H1 (cell line): ENCODE results near the gene HSD17B3. TPM values are rescaled to one million over a fixed set of nuclear protein-coding genes. Genes with fewer than 3 reads are reported as not detected.
A peak's percentile ranks its signal among the peaks of the same experiment; 100 is the strongest.

Source experiments
- CTCF ChIA-PET: fragments of 300-600 bp; sonication (Branson Sonifier 250); formaldehyde crosslinking; loops from one replicate; lab custom pipeline; 2021; ENCODE audit not compliant: partially characterized antibody; lab: Charles Lee
- POLR2A ChIA-PET: fragments of 300-600 bp; sonication (Branson Sonifier 250); formaldehyde crosslinking; loops from one replicate; lab custom pipeline; 2021; ENCODE audit warnings: inconsistent platforms; ENCODE audit not compliant: partially characterized antibody; lab: Charles Lee
- DNase-seq, 2 experiments: peaks; one replicate each; pipeline versions ENCODE4 v3.0.0 to v3.0.0-alpha.2; 2010 to 2022; ENCODE audit warnings: low spot score in 2 of 2, low read depth in 1 of 2, mixed read lengths in 1 of 2
- FAIRE-seq: peaks from 2 replicates; lab custom pipeline; 2011; peaks lifted over from hg19 to GRCh38; lab: Jason Lieb, UNC
- H2AFZ ChIP-seq: 2 replicates; pipeline ENCODE4 v1.8.1; 2012; ENCODE audit warnings: low read length, inconsistent platforms
- H2AK5ac ChIP-seq: 2 replicates; pipeline ENCODE4 v1.6.1; 2013; ENCODE audit warnings: low read depth, low read length
- H2BK120ac ChIP-seq: replicated peaks from 2 replicates; pipeline ENCODE3; 2013; ENCODE audit warnings: low read depth, low read length, inconsistent platforms
- H2BK12ac ChIP-seq: 2 replicates; pipeline ENCODE4 v1.6.1; 2013; ENCODE audit warnings: low read depth, low read length
- H2BK15ac ChIP-seq: 2 replicates; pipeline ENCODE4 v1.6.1; 2013; ENCODE audit warnings: low read length
- H2BK20ac ChIP-seq: 2 replicates; pipeline ENCODE4 v1.6.1; 2013; ENCODE audit warnings: low read length
- H2BK5ac ChIP-seq: 2 replicates; pipeline ENCODE4 v1.6.1; 2013; ENCODE audit warnings: low read depth, low read length
- H3K14ac ChIP-seq: 2 replicates; pipeline ENCODE4 v1.6.1; 2013; ENCODE audit warnings: inconsistent platforms; ENCODE audit not compliant: insufficient read length
- H3K18ac ChIP-seq: 2 replicates; pipeline ENCODE4 v1.6.1; 2013; ENCODE audit warnings: low read length; ENCODE audit errors: extremely low read depth
- H3K23ac ChIP-seq: 2 replicates; pipeline ENCODE4 v1.6.1; 2013; ENCODE audit warnings: inconsistent platforms; ENCODE audit not compliant: insufficient read length
- H3K23me2 ChIP-seq: 2 replicates; pipeline ENCODE4 v1.6.1; 2013; ENCODE audit warnings: low read depth, low read length
- H3K27ac ChIP-seq: 2 replicates; pipeline ENCODE4 v1.6.1; 2011; ENCODE audit warnings: low read depth, low read length, inconsistent platforms
- H3K27me3 ChIP-seq, 4 experiments: replicated peaks in 1 of 4; 1 replicate in 1 of 4; 2 replicates in 3 of 4; pipeline versions ENCODE4 v1.6.1 to v1.8.1; 2011 to 2013; ENCODE audit warnings: low read length in 3 of 4, mild to moderate bottlenecking in 3 of 4, inconsistent platforms in 2 of 4, mixed read lengths in 2 of 4, moderate library complexity in 1 of 4; ENCODE audit not compliant: control insufficient read depth in 3 of 4, insufficient read depth in 3 of 4; ENCODE audit errors: extremely low read depth in 1 of 4
- H3K36me3 ChIP-seq, 4 experiments: 2 replicates each; pipeline versions ENCODE4 v1.6.1 to v1.8.1; 2011 to 2013; ENCODE audit warnings: mild to moderate bottlenecking in 4 of 4, low read length in 3 of 4, moderate library complexity in 2 of 4, control low read depth in 1 of 4, inconsistent platforms in 1 of 4; ENCODE audit not compliant: insufficient read depth in 4 of 4, control insufficient read depth in 2 of 4
- H3K4ac ChIP-seq: replicated peaks from 2 replicates; pipeline ENCODE3; 2013; ENCODE audit warnings: low read length, low read depth, mixed read lengths, inconsistent platforms; ENCODE audit not compliant: insufficient read length
- H3K4me1 ChIP-seq, 4 experiments: replicated peaks in 1 of 4; 1 replicate in 1 of 4; 2 replicates in 3 of 4; pipeline versions ENCODE4 v1.6.1 to v1.8.1; 2011 to 2013; ENCODE audit warnings: low read length in 3 of 4, inconsistent platforms in 2 of 4, mixed read lengths in 1 of 4; ENCODE audit not compliant: insufficient read depth in 4 of 4, control insufficient read depth in 3 of 4
- H3K4me2 ChIP-seq, 2 experiments: 2 replicates each; pipeline versions ENCODE4 v1.6.1 to v1.8.1; 2011 to 2013; ENCODE audit warnings: low read depth in 2 of 2, low read length in 2 of 2, control low read depth in 1 of 2, inconsistent platforms in 1 of 2, mild to moderate bottlenecking in 1 of 2; ENCODE audit not compliant: insufficient read depth in 1 of 2
- H3K4me3 ChIP-seq, 4 experiments: fragments of 200-600, 300-600 bp in 1 of 4; sonication (generic), shearing (Covaris generic), sonication (Bioruptor Twin) in 1 of 4; 2 replicates each; pipeline versions ENCODE4 v1.5.1 to v1.8.1; 2011 to 2016; ENCODE audit warnings: low read length in 4 of 4, low read depth in 3 of 4, control low read depth in 2 of 4, inconsistent platforms in 2 of 4, mild to moderate bottlenecking in 2 of 4, mixed read lengths in 1 of 4, moderate library complexity in 1 of 4; ENCODE audit not compliant: insufficient read depth in 2 of 4; ENCODE audit errors: extremely low read depth in 1 of 4
- H3K56ac ChIP-seq: replicated peaks from 2 replicates; pipeline ENCODE3; 2013; ENCODE audit warnings: low read depth, mild to moderate bottlenecking, mixed read lengths, low read length, inconsistent platforms; ENCODE audit not compliant: insufficient read length
- H3K79me1 ChIP-seq: 2 replicates; pipeline ENCODE4 v1.6.1; 2013; ENCODE audit warnings: low read depth, low read length, control low read depth
- H3K79me2 ChIP-seq, 2 experiments: 2 replicates each; pipeline versions ENCODE4 v1.6.1 to v1.8.1; 2012 to 2013; ENCODE audit warnings: low read length in 2 of 2, mild to moderate bottlenecking in 2 of 2, inconsistent platforms in 1 of 2; ENCODE audit not compliant: insufficient read depth in 2 of 2, control insufficient read depth in 1 of 2
- H3K9ac ChIP-seq, 4 experiments: replicated peaks in 1 of 4; 1 replicate in 1 of 4; 2 replicates in 3 of 4; pipeline versions ENCODE4 v1.6.1 to v1.8.1; 2011 to 2013; ENCODE audit warnings: low read depth in 3 of 4, low read length in 3 of 4, control low read depth in 2 of 4, mild to moderate bottlenecking in 2 of 4, moderate library complexity in 2 of 4, inconsistent platforms in 1 of 4; ENCODE audit errors: extremely low read depth in 1 of 4
- H3K9me3 ChIP-seq, 2 experiments: 2 replicates each; pipeline versions ENCODE4 v1.6.1 to v1.8.1; 2012 to 2013; ENCODE audit warnings: mild to moderate bottlenecking in 2 of 2, moderate library complexity in 2 of 2, control low read depth in 1 of 2, inconsistent platforms in 1 of 2, low read depth in 1 of 2, low read length in 1 of 2, mixed read lengths in 1 of 2; ENCODE audit not compliant: insufficient read depth in 2 of 2
- H4K20me1 ChIP-seq, 2 experiments: replicated peaks in 1 of 2; 2 replicates each; pipeline versions ENCODE3 to v1.8.1; 2011 to 2013; ENCODE audit warnings: inconsistent platforms in 2 of 2, low read length in 2 of 2, mild to moderate bottlenecking in 1 of 2; ENCODE audit not compliant: insufficient read depth in 2 of 2, control insufficient read depth in 1 of 2
- H4K5ac ChIP-seq: 2 replicates; pipeline ENCODE4 v1.6.1; 2013; ENCODE audit warnings: low read length, low read depth, mixed read lengths, inconsistent platforms; ENCODE audit not compliant: insufficient read length
- H4K8ac ChIP-seq: 2 replicates; pipeline ENCODE4 v1.8.0; 2013; ENCODE audit warnings: mild to moderate bottlenecking, moderate library complexity, low read length, inconsistent platforms; ENCODE audit not compliant: insufficient read depth; ENCODE audit errors: extremely low read depth
- H4K91ac ChIP-seq: replicated peaks from 2 replicates; pipeline ENCODE3; 2013; ENCODE audit warnings: low read length, mixed read lengths, inconsistent platforms; ENCODE audit not compliant: insufficient read length
- CEBPB ChIP-seq: IDR thresholded peaks from 2 replicates; pipeline ENCODE4 v1.6.1; 2012; ENCODE audit warnings: low read depth, low read length
- RBBP5 ChIP-seq: IDR thresholded peaks from 2 replicates; pipeline ENCODE4 v1.7.1; 2012; ENCODE audit warnings: low read depth, mild to moderate bottlenecking, inconsistent platforms, low read length, moderate library complexity, borderline replicate concordance
- WGBS, 2 experiments: shearing (Covaris generic) in 1 of 2; methylation state at CpG; one replicate each; pipeline versions ENCODE4 v1.1.6 to v1.1.7; 2013 to 2015; ENCODE audit warnings: low lambda C conversion rate in 2 of 2, mixed read lengths in 2 of 2, inconsistent platforms in 1 of 2, low coverage in 1 of 2, missing lambda C conversion rate in 1 of 2; ENCODE audit not compliant: insufficient replicate concordance in 2 of 2, insufficient coverage in 1 of 2, insufficient read length in 1 of 2; ENCODE audit errors: extremely low coverage in 1 of 2, missing lambda C conversion rate in 1 of 2; 5-methylcytosine and 5-hydroxymethylcytosine counted together
- polyA plus RNA-seq, 7 experiments: library from polyadenylated mRNA; depleted of rRNA in 3 of 7; stranded (reverse) in 5 of 7; unstranded in 2 of 7; fragments of >200 nt in 5 of 7; fragments of 200-250 nt in 2 of 7; gene quantifications; 1 replicate in 5 of 7; 2 replicates in 1 of 7; 4 replicates in 1 of 7; pipeline versions ENCODE4 v1.2.1 to v1.2.3, GENCODE V29; 2011 to 2013; ENCODE audit warnings: missing spikeins in 2 of 7, mixed read lengths in 2 of 7
- total RNA-seq: library from RNA; stranded (reverse); fragmentation: NEBNext Ultra II Directional; extraction: Animal tissue kit (Norgen Biotek cat#: 25700); gene quantifications from 2 replicates; pipeline ENCODE4 v1.2.1, GENCODE V29; 2021
- TF ChIP-seq, protein P1 (sequence below): IDR thresholded peaks from 2 replicates; pipeline ENCODE4 v1.6.1; 2012; ENCODE audit warnings: inconsistent platforms
- TF ChIP-seq, protein P2 (sequence below): IDR thresholded peaks from 2 replicates; pipeline ENCODE4 v1.6.1; 2012; ENCODE audit warnings: inconsistent platforms

Gene HSD17B3
- total and polyA plus RNA-seq, 2 of the 8 experiments (the other 6 are each of a cell fraction or from before 2014, with no cell fraction given) = not detected

DNA sequence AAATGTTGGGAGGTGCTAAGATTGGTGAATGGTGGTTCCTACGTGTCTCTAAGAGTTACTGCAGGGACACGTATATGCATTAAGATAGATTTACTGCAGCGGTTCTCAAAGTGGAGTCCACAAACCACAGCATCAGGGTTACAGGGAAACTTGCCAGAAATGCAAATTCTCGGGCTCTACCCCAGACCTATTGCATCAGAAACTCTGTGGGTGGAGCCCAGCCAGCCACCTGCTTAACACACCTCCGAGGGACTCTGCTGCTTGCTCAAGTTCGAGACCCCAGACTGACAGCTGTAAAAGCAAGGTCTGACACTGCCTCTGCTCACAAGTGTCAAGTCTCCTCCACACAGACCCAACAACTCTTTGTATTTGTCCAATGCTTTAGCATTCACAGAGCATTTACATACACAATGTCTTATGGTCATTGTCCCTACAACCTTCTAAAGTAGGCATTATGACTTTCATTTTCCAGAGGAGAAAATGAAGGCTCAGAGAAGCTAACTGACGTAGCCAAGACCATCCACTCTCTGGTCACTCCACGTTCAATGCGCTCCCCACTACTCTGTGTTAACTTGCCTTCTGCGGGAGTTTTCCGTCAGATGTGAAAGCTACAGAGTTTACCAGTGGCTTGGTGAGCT lies 48.8 kb downstream of the HSD17B3 start:
- peak overlapping the region; percentile 92 for H2AFZ ChIP-seq
- 85% methylated on average over 11 of the region's 11 CpGs; no CpG with 5 or more reads in 1 of the 2 experiments for WGBS, 2 experiments
- POLR2A ChIA-PET = no interaction called here
- no peaks in the 10 kb centered on the region for H4K20me1 ChIP-seq
- H3K9me3 ChIP-seq = no peaks in the 10 kb centered on the region
- no peaks in the 10 kb centered on the region; a peak in 1 of 4 replicates for H3K79me2 ChIP-seq
- no peak overlapping the region for H4K5ac ChIP-seq
- H2BK12ac ChIP-seq = peak overlapping the region; percentile 90
- no peak overlapping the region; the same call in 1 of the 2 replicates for H2BK20ac ChIP-seq
- H3K9ac ChIP-seq = no peak overlapping the region; a peak in 1 of 7 replicates
- DNase-seq = no peak
- H4K91ac ChIP-seq = peak overlapping the region; percentile 8
- H3K79me1 ChIP-seq = no peaks in the 10 kb centered on the region
- CTCF ChIA-PET = interaction anchor here (0.9 to 1.1 kb wide), 3 partner anchors 9 to 64 kb away, joined by 3 to 5 read pairs (median 4); no protein-coding TSS in a partner anchor
- H3K4me3 ChIP-seq = no peak overlapping the region
- no peak overlapping the region for H3K56ac ChIP-seq
- no peak overlapping the region for H3K27ac ChIP-seq
- no peak overlapping the region for H3K4me2 ChIP-seq
- no peak overlapping the region; the same call in 1 of the 2 replicates for H2AK5ac ChIP-seq
- TF ChIP-seq, protein P1, sequence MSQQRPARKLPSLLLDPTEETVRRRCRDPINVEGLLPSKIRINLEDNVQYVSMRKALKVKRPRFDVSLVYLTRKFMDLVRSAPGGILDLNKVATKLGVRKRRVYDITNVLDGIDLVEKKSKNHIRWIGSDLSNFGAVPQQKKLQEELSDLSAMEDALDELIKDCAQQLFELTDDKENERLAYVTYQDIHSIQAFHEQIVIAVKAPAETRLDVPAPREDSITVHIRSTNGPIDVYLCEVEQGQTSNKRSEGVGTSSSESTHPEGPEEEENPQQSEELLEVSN = peak; percentile 85
- TF ChIP-seq CEBPB (peak; percentile 84), RBBP5 (no peak)
- TF ChIP-seq, protein P2, sequence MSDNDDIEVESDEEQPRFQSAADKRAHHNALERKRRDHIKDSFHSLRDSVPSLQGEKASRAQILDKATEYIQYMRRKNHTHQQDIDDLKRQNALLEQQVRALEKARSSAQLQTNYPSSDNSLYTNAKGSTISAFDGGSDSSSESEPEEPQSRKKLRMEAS = peak; percentile 86
- H3K18ac ChIP-seq = 0 out of 2 replicates have a peak overlapping the region, but pooled peaks have one; percentile 19
- no peaks in the 10 kb centered on the region for H3K36me3 ChIP-seq
- no peaks in the 10 kb centered on the region for H3K23me2 ChIP-seq
- H2BK5ac ChIP-seq = no peak overlapping the region
- no peak overlapping the region for H4K8ac ChIP-seq
- no peaks in the 10 kb centered on the region for H3K27me3 ChIP-seq
- no peak overlapping the region for H3K4ac ChIP-seq
- no peak overlapping the region for H3K23ac ChIP-seq
- no peak for FAIRE-seq
- no peak overlapping the region for H2BK15ac ChIP-seq
- H3K14ac ChIP-seq = no peak overlapping the region
- peak overlapping the region; percentile 75 for H2BK120ac ChIP-seq
- H3K4me1 ChIP-seq = peaks cover 1 to 5% (median 2%) of the 10 kb centered on the region in 4 experiments
